GM23338 (cell line): ENCODE results near the gene GNAO1. TPM values are rescaled to one million over a fixed set of nuclear protein-coding genes. Genes with fewer than 3 reads are reported as not detected.

Source experiments
- ATAC-seq: fragments of 200-7000 bp; cut with Tn5 transposase; 3 replicates; pipeline ENCODE4 v1.9.1; 2020
- DNase-seq: peaks from one replicate; pipeline ENCODE4 v3.0.0-alpha.2; 2015; ENCODE audit warnings: low spot score
- H2AFZ ChIP-seq: fragments of 200-600 bp; sonication (generic); 2 replicates; pipeline ENCODE4 v1.8.0; 2016; ENCODE audit warnings: antibody characterized with exemption, mild to moderate bottlenecking, moderate library complexity
- H3F3A ChIP-seq: fragments of 200-600 bp; sonication (generic); replicated peaks from 2 replicates; pipeline ENCODE4 v1.8.0; 2017; ENCODE audit warnings: antibody characterized with exemption, mixed run types, low read depth
- H3K27ac ChIP-seq: fragments of 200-600 bp; sonication (generic); 2 replicates; pipeline ENCODE4 v1.6.1; 2016; ENCODE audit warnings: low read depth
- H3K27me3 ChIP-seq: fragments of 200-600 bp; sonication (generic); 2 replicates; pipeline ENCODE4 v1.8.0; 2016; ENCODE audit warnings: mild to moderate bottlenecking, mixed run types, moderate library complexity; ENCODE audit not compliant: insufficient read depth
- H3K36me3 ChIP-seq: fragments of 200-600 bp; sonication (generic); 2 replicates; pipeline ENCODE4 v1.8.0; 2016; ENCODE audit warnings: mild to moderate bottlenecking; ENCODE audit not compliant: insufficient read depth
- H3K4me1 ChIP-seq: fragments of 200-600 bp; sonication (generic); 2 replicates; pipeline ENCODE4 v1.8.0; 2016; ENCODE audit warnings: mild to moderate bottlenecking, moderate library complexity; ENCODE audit not compliant: insufficient read depth
- H3K4me2 ChIP-seq: fragments of 200-600 bp; sonication (generic); 2 replicates; pipeline ENCODE4 v1.7.1; 2017; ENCODE audit warnings: mixed run types
- H3K4me3 ChIP-seq: fragments of 200-600 bp; sonication (generic); 2 replicates; pipeline ENCODE4 v1.6.1; 2016; ENCODE audit warnings: mixed run types
- H3K79me2 ChIP-seq: fragments of 200-600 bp; sonication (generic); replicated peaks from 2 replicates; pipeline ENCODE4 v1.8.0; 2017; ENCODE audit warnings: mild to moderate bottlenecking; ENCODE audit not compliant: insufficient read depth
- H3K9me2 ChIP-seq: fragments of 200-600 bp; sonication (generic); 2 replicates; pipeline ENCODE4 v1.8.0; 2017; ENCODE audit not compliant: insufficient read depth
- H4K20me1 ChIP-seq: fragments of 200-600 bp; sonication (generic); replicated peaks from 2 replicates; pipeline ENCODE4 v1.8.0; 2017; ENCODE audit warnings: mild to moderate bottlenecking; ENCODE audit not compliant: insufficient read depth
- H3K27ac Mint-ChIP-seq: 2 replicates; pipeline ENCODE4 v1.8.0; 2020; ENCODE audit warnings: inconsistent platforms, mild to moderate bottlenecking, moderate library complexity, mixed read lengths
- H3K27me3 Mint-ChIP-seq: 3 replicates; pipeline ENCODE4 v1.8.0; 2022; ENCODE audit warnings: low read depth, mild to moderate bottlenecking, moderate library complexity, mixed read lengths, inconsistent platforms; ENCODE audit not compliant: insufficient read depth, poor library complexity
- H3K36me3 Mint-ChIP-seq: 3 replicates; pipeline ENCODE4 v1.8.0; 2021; ENCODE audit warnings: low read depth, mild to moderate bottlenecking, inconsistent platforms, moderate library complexity, mixed read lengths
- H3K4me1 Mint-ChIP-seq: 3 replicates; pipeline ENCODE4 v1.8.0; 2020; ENCODE audit warnings: mild to moderate bottlenecking, inconsistent platforms, mixed read lengths
- H3K4me3 Mint-ChIP-seq: 3 replicates; pipeline ENCODE4 v1.8.0; 2021; ENCODE audit warnings: moderate library complexity, mild to moderate bottlenecking, inconsistent platforms, mixed read lengths
- H3K9me3 Mint-ChIP-seq: 3 replicates; pipeline ENCODE4 v1.8.0; 2020; ENCODE audit warnings: moderate library complexity, mild to moderate bottlenecking, inconsistent platforms, mixed read lengths
- CREB1 ChIP-seq: fragments of 250-450 bp; sonication (Bioruptor Pico); IDR thresholded peaks from 2 replicates; pipeline ENCODE4 v1.5.0; 2020; ENCODE audit warnings: low read depth, mild to moderate bottlenecking, moderate library complexity
- CTCF ChIP-seq, 2 experiments: fragments of 200-600 bp in 1 of 2; sonication (generic) in 1 of 2; conservative IDR thresholded peaks; 2 replicates each; pipeline versions ENCODE4 v1.5.1 to v1.6.1; 2016 to 2017; ENCODE audit warnings: antibody characterized with exemption in 2 of 2, low read depth in 2 of 2, mild to moderate bottlenecking in 2 of 2, moderate library complexity in 1 of 2
- ETS1 ChIP-seq: IDR thresholded peaks from 2 replicates; pipeline ENCODE4 v1.6.1; 2016; ENCODE audit warnings: antibody characterized with exemption
- EZH2 ChIP-seq: fragments of 200-600 bp; sonication (generic); IDR thresholded peaks from one replicate; pipeline ENCODE4 v1.8.0; 2017; ENCODE audit warnings: antibody characterized with exemption, mild to moderate bottlenecking, low read depth; ENCODE audit not compliant: unreplicated experiment
- EZH2phosphoT487 ChIP-seq: fragments of 200-600 bp; sonication (generic); IDR thresholded peaks from one replicate; pipeline ENCODE4 v1.8.1; 2018; ENCODE audit warnings: antibody characterized with exemption; ENCODE audit not compliant: unreplicated experiment
- JUNB ChIP-seq: IDR thresholded peaks from one replicate; pipeline ENCODE4 v1.6.1; 2016; ENCODE audit warnings: antibody characterized with exemption; ENCODE audit not compliant: unreplicated experiment
- NANOG ChIP-seq: IDR thresholded peaks from 2 replicates; pipeline ENCODE4 v1.6.1; 2016; ENCODE audit warnings: antibody characterized with exemption, borderline replicate concordance
- POLR2AphosphoS5 ChIP-seq: IDR thresholded peaks from 2 replicates; pipeline ENCODE4 v1.6.1; 2016; ENCODE audit warnings: antibody characterized with exemption, low read depth
- REST ChIP-seq: IDR thresholded peaks from one replicate; pipeline ENCODE4 v1.6.1; 2018; ENCODE audit warnings: antibody characterized with exemption; ENCODE audit not compliant: unreplicated experiment
- STAT1 ChIP-seq: IDR thresholded peaks from one replicate; pipeline ENCODE4 v1.6.1; 2016; ENCODE audit warnings: antibody characterized with exemption; ENCODE audit not compliant: unreplicated experiment
- ZNF114 ChIP-seq: fragments of 250-450 bp; sonication (Bioruptor Pico); IDR thresholded peaks from 2 replicates; pipeline ENCODE4 v1.5.0; 2020; ENCODE audit warnings: mild to moderate bottlenecking, moderate library complexity
- ZNF331 ChIP-seq: fragments of 250-450 bp; sonication (Bioruptor Pico); IDR thresholded peaks from 2 replicates; pipeline ENCODE4 v1.5.0; 2020; ENCODE audit warnings: low read depth, mild to moderate bottlenecking, moderate library complexity
- ZNF462 ChIP-seq: fragments of 250-450 bp; sonication (Bioruptor Pico); IDR thresholded peaks from 2 replicates; pipeline ENCODE4 v1.5.0; 2020; ENCODE audit warnings: mild to moderate bottlenecking, moderate library complexity
- polyA plus RNA-seq: library from polyadenylated mRNA; unstranded; fragments of >200 nt; fragmentation: Nextera tagmentation; extraction: Ambion mirVana; gene quantifications from 2 replicates; pipeline ENCODE4 v1.2.1, GENCODE V29; 2016
- total RNA-seq: library from RNA; depleted of rRNA; stranded (reverse); fragments of >200 nt; shearing (Covaris generic); gene quantifications from 2 replicates; pipeline ENCODE4 v1.2.3, GENCODE V29; 2014

Gene GNAO1
- total and polyA plus RNA-seq, 2 experiments from 2014 or later = 6.5 to 24.8 TPM

GRCh38 chr16:56201030-56201429, 9.7 kb downstream of the GNAO1 start:
- Histone ChIP-seq H3K4me1 (peaks cover 42% of the 10 kb centered on the region), H3K27me3 (no peaks in the 10 kb centered on the region), H4K20me1 (peaks cover 6% of the 10 kb centered on the region; the same call in 1 of the 2 replicates), H3K79me2 (peaks cover 40% of the 10 kb centered on the region), H3K4me2 (no peak overlapping the region), H3K4me3 (no peak overlapping the region), H3K9me2 (peaks cover 11% of the 10 kb centered on the region; the same call in 1 of the 2 replicates), H3F3A (no peaks in the 10 kb centered on the region), H3K27ac (no peak overlapping the region), H2AFZ (no peak overlapping the region), H3K36me3 (no peaks in the 10 kb centered on the region)
- no peak overlapping the region for H3K4me3 Mint-ChIP-seq
- TF ChIP-seq ZNF114 (CRISPR knock-in tag) (no peak), REST (no peak), JUNB (no peak), ZNF462 (CRISPR knock-in tag) (no peak), CTCF (conservative IDR thresholded peaks at IDR 0.05; ENCODE audit: low read depth in 2 of 2) (no peak), STAT1 (no peak), ZNF331 (CRISPR knock-in tag) (no peak), POLR2AphosphoS5 (no peak), CREB1 (CRISPR knock-in tag) (no peak), EZH2 (no peak), ETS1 (no peak), NANOG (no peak), EZH2phosphoT487 (no peak)
- H3K9me3 Mint-ChIP-seq = no peaks in the 10 kb centered on the region
- ATAC-seq = no peak
- H3K36me3 Mint-ChIP-seq = no peaks in the 10 kb centered on the region
- H3K27me3 Mint-ChIP-seq = no peaks in the 10 kb centered on the region
- no peak for DNase-seq
- H3K27ac Mint-ChIP-seq = no peak overlapping the region
- H3K4me1 Mint-ChIP-seq = peaks cover 34% of the 10 kb centered on the region
